GM12878 (cell line): ENCODE measurements around the gene CLDN9. TPM values are rescaled to one million over a fixed set of nuclear protein-coding genes. Genes with fewer than 3 reads are reported as not detected.

Experiments used
- ATAC-seq: fragments of 200-7000 bp; cut with Tn5 transposase; 3 replicates; pipeline ENCODE4 v1.9.1; 2020; ENCODE audit warnings: mild to moderate bottlenecking, moderate library complexity
- BruUV-seq: library from RNA; stranded (reverse); fragments of 400-500 nt; replicated peaks from 2 replicates; lab custom pipeline; 2021; lab: Mats Ljungman, UMichigan
- CTCF ChIA-PET: fragments of 300-600 bp; sonication (Branson Sonifier 250); formaldehyde crosslinking; extraction: SDS; loops from one replicate; lab custom pipeline; 2021; ENCODE audit warnings: inconsistent platforms; lab: Yijun Ruan, JAX
- POLR2A ChIA-PET: fragments of 350-600 bp; formaldehyde crosslinking; extraction: SDS; loops from one replicate; lab custom pipeline; 2021; ENCODE audit warnings: inconsistent platforms; lab: Charles Lee
- RAD21 ChIA-PET: fragments of 300-600 bp; sonication (Branson Sonifier 250); formaldehyde crosslinking; loops from one replicate; lab custom pipeline; 2023; ENCODE audit warnings: antibody characterized with exemption; ENCODE audit not compliant: unreplicated experiment; lab: Charles Lee
- SMC1A ChIA-PET: fragments of 300-600 bp; sonication (Branson Sonifier 250); formaldehyde crosslinking; loops from one replicate; lab custom pipeline; 2023; ENCODE audit not compliant: unreplicated experiment, uncharacterized antibody; lab: Charles Lee
- DNase-seq: peaks from one replicate; pipeline ENCODE4 v3.0.0-alpha.2; 2011; ENCODE audit warnings: low read depth, low spot score
- FAIRE-seq: peaks from 3 replicates; lab custom pipeline; 2011; peaks lifted over from hg19 to GRCh38; lab: Jason Lieb, UNC
- H2AFZ ChIP-seq: 2 replicates; pipeline ENCODE4 v1.6.0; 2011; ENCODE audit warnings: low read depth, low read length, control low read depth; ENCODE audit not compliant: control insufficient read depth
- H3K27ac ChIP-seq: 2 replicates; pipeline ENCODE4 v1.5.1; 2011; ENCODE audit warnings: control low read depth; ENCODE audit not compliant: control insufficient read depth, insufficient read depth
- H3K27me3 ChIP-seq, 2 experiments: replicated peaks in 1 of 2; 2 replicates each; pipeline versions ENCODE4 v1.6.0 to v1.6.1; 2011; ENCODE audit warnings: low read length in 1 of 2; ENCODE audit not compliant: control insufficient read depth in 2 of 2, insufficient read depth in 2 of 2
- H3K36me3 ChIP-seq, 2 experiments: 2 replicates each; pipeline ENCODE4 v1.5.1; 2011; ENCODE audit warnings: low read length in 1 of 2; ENCODE audit not compliant: control insufficient read depth in 2 of 2, insufficient read depth in 2 of 2
- H3K4me1 ChIP-seq: 2 replicates; pipeline ENCODE4 v1.6.1; 2011; ENCODE audit warnings: mild to moderate bottlenecking, low read length, moderate library complexity, mixed read lengths; ENCODE audit not compliant: control insufficient read depth, insufficient read depth
- H3K4me2 ChIP-seq: 2 replicates; pipeline ENCODE4 v1.6.0; 2011; ENCODE audit warnings: control low read depth; ENCODE audit not compliant: control insufficient read depth, insufficient read depth
- H3K4me3 ChIP-seq: fragments of 200-600 bp; sonication (generic); 2 replicates; pipeline ENCODE4 v1.5.1; 2016
- H3K79me2 ChIP-seq: 2 replicates; pipeline ENCODE4 v1.6.0; 2011; ENCODE audit warnings: low read length; ENCODE audit not compliant: control insufficient read depth, insufficient read depth
- H3K9ac ChIP-seq: 2 replicates; pipeline ENCODE4 v1.8.0; 2011; ENCODE audit warnings: low read length, control low read depth, mixed read lengths; ENCODE audit not compliant: control insufficient read depth, insufficient read depth
- H3K9me3 ChIP-seq: replicated peaks from 3 replicates; pipeline ENCODE4 v1.5.1; 2011; ENCODE audit warnings: mild to moderate bottlenecking, low read length; ENCODE audit not compliant: control insufficient read depth, insufficient read depth
- H4K20me1 ChIP-seq: 2 replicates; pipeline ENCODE4 v1.6.0; 2011; ENCODE audit not compliant: control insufficient read depth, insufficient read depth
- PBX3 ChIP-seq: IDR thresholded peaks from 2 replicates; pipeline ENCODE4 v1.6.1; 2011; ENCODE audit warnings: mild to moderate bottlenecking, low read depth, low read length, moderate library complexity; ENCODE audit not compliant: insufficient replicate concordance
- PRDM15 ChIP-seq: fragments of 450-650 bp; formaldehyde crosslinking; IDR thresholded peaks from 2 replicates; pipeline ENCODE4 v1.4.0; 2020; ENCODE audit warnings: mild to moderate bottlenecking, moderate library complexity
- TAF1 ChIP-seq: IDR thresholded peaks from 2 replicates; pipeline ENCODE4 v1.6.1; 2011; ENCODE audit warnings: mild to moderate bottlenecking, low read depth, low read length, borderline replicate concordance
- TBL1XR1 ChIP-seq: IDR thresholded peaks from 2 replicates; pipeline ENCODE4 v1.6.1; 2012; ENCODE audit warnings: low read depth, low read length, improper control_type of control experiment
- TCF7 ChIP-seq: IDR thresholded peaks from 2 replicates; pipeline ENCODE4 v1.6.1; 2014; ENCODE audit warnings: antibody characterized with exemption, borderline replicate concordance
- ZNF384 ChIP-seq: IDR thresholded peaks from 2 replicates; pipeline ENCODE4 v1.6.1; 2012; ENCODE audit warnings: low read depth, mild to moderate bottlenecking, low read length, improper control_type of control experiment, borderline replicate concordance
- WGBS: methylation state at CpG from one replicate; pipeline ENCODE4 v1.1.6; 2016; ENCODE audit warnings: low lambda C conversion rate; ENCODE audit not compliant: insufficient replicate concordance, insufficient coverage; ENCODE audit errors: missing lambda C conversion rate; 5-methylcytosine and 5-hydroxymethylcytosine counted together
- in situ Hi-C: fragments of 300-500 bp; cut with MboI; formaldehyde crosslinking; loops from 9 replicates; pipeline ENCODE4 v1.14.3; 2018; ENCODE audit warnings: mixed read lengths
- intact Hi-C: fragments of 100-400 bp; cut with micrococcal nuclease; formaldehyde crosslinking; loops from one replicate; pipeline ENCODE4 v1.14.2; 2022; ENCODE audit not compliant: unreplicated experiment
- polyA plus RNA-seq, 11 experiments: library from polyadenylated mRNA; depleted of rRNA in 4 of 11; unstranded in 6 of 11; stranded (reverse) in 5 of 11; fragments of >200 nt; fragmentation: Nextera tagmentation in 4 of 11; fragmentation: Illumina TruSeq in 1 of 11; extraction: Ambion mirVana in 4 of 11; extraction: Trizol in 1 of 11; gene quantifications; 1 replicate in 1 of 11; 2 replicates in 10 of 11; pipeline versions ENCODE4 v1.2.1 to v1.2.3, GENCODE V29; 2011 to 2016; ENCODE audit warnings: inconsistent platforms in 2 of 11, missing spikeins in 2 of 11, low read depth in 1 of 11
- total RNA-seq, 4 experiments: library from RNA; depleted of rRNA in 3 of 4; stranded (reverse); fragments of >200 nt in 3 of 4; fragmentation: Illumina TruSeq in 1 of 4; extraction: Trizol in 1 of 4; gene quantifications; 2 replicates each; pipeline versions ENCODE4 v1.2.1 to v1.2.3, GENCODE V29; 2013 to 2021

The CLDN9 gene
- total and polyA plus RNA-seq, 10 of the 15 experiments (the other 5 are each of a cell fraction or from before 2014, with no cell fraction given): not detected

GRCh38 chr16:3030222-3031212 is 17.8 kb downstream of the CLDN9 start:
- SMC1A ChIA-PET: interaction anchor here (1.0 to 10.1 kb wide), 6 partner anchors 25 to 101 kb away, joined by 3 to 91 read pairs (median 3); no protein-coding TSS in a partner anchor
- TF ChIP-seq PBX3: no peak
- no peak for TF ChIP-seq PRDM15
- no peak for TF ChIP-seq TBL1XR1
- no peak for TF ChIP-seq TCF7
- TF ChIP-seq TAF1: no peak
- no peak for TF ChIP-seq ZNF384
- TF ChIP-seq, all 136 proteins: peak for 0
- no peaks in the 10 kb centered on the region for H3K79me2 ChIP-seq
- peaks cover 4 to 7% of the 10 kb centered on the region in 2 experiments; a peak in 3 of 4 replicates for H3K36me3 ChIP-seq
- 45% methylated on average over 32 of the region's 33 CpGs for WGBS
- DNase-seq (no peak), ATAC-seq (no peak), FAIRE-seq (no peak)
- peaks cover 8 to 11% of the 10 kb centered on the region in 2 experiments for H3K27me3 ChIP-seq
- H3K4me3 ChIP-seq: no peak overlapping the region
- H3K4me1 ChIP-seq: peaks cover 6% of the 10 kb centered on the region
- H3K27ac ChIP-seq: no peak overlapping the region
- intact Hi-C loops (loop anchor here (1.0 kb wide), 1 partner anchor 99 kb away; no protein-coding TSS in a partner anchor), in situ Hi-C loops (no loop called here)
- ChIA-PET POLR2A (interaction anchor here (1.6 kb wide), 1 partner anchor 12 kb away, joined by 5 read pairs; no protein-coding TSS in a partner anchor), CTCF (interaction anchor here (0.6 to 18.2 kb wide), 19 partner anchors 9 to 163 kb away, joined by 3 to 421 read pairs (median 6); partner anchors contain the start of gene ZNF213), RAD21 (interaction anchor here (1.3 to 6.5 kb wide), 8 partner anchors 12 to 137 kb away, joined by 3 to 94 read pairs (median 6); no protein-coding TSS in a partner anchor)
- no peaks in the 10 kb centered on the region for H3K9me3 ChIP-seq
- no TSS peak for BruUV-seq
- H4K20me1 ChIP-seq: 0 out of 2 replicates have a peak, but pooled peaks cover 3% of the 10 kb centered on the region
- H2AFZ ChIP-seq: no peak overlapping the region
- H3K9ac ChIP-seq: no peak overlapping the region
- no peak overlapping the region for H3K4me2 ChIP-seq
